ENCODE measurements around the gene TK2.
"Not testable (repeated sequence)": the region's sequence is repeated elsewhere in the genome, so short reads cannot be mapped to it uniquely, and the experiment has no call there.

Gene TK2

DNA sequence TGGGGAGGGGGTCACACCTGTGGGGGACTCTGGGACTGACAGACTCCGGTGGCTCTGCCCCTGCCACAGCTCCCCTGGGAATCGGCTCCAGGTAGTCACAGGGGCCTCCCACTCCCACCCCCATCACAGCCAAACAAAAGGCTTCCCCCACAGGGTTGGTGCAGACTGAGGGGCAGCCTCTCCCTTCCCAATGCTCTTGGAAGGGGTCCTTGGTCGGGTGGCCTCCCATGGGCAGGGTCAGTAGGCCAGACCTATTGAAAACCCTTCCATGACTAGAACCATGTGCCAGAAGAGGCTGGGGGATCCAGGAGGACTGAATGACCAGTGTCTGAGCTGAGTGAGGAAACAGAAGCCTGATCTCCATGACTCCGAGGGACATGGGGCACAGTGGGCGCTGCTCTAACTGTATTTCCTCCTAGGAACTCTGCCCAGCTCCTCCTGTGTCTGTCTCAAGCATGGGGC lies 28.6 kb downstream of the TK2 start:
- DNase-seq (ENCODE audit: low read depth in 1 of 2, low spot score in 1 of 2), result no peak

DNA sequence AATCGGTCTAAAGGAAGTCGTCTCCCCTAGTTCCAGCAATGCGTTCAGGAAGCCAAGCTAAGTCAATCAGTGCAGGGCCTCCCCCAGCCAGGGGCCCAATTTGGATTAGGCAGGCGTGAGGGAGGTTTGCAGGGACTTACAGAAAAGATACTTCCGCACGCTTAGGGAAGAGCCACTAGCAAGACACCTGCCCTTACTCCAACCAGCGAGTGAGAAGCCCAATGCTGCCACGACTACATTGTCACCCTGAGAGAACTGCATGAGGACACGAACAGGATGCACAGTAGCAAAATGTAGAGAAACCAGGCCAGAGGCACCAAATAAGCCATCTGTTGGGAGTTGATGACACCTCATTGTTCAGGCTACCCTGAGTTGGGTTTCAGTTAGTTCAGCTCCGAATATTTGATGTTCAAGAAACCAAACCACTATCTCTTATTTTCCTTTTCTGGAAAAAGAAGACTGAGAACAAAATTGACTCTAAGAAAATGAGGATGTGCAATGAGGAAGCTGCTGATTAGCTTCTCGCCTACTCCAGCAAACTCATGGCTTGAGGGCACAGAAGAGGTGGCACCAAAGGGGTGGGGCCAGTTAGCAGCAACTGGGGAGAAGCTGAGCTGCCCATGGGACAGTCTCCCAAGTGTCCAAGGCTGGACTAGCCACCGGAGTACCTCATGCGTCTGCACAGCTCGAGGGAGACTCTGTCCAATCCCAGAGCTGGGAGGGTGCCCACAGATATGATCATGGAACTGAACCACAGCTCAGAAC lies 29.3 kb downstream of the TK2 start:
- no peak for DNase-seq (ENCODE audit: low read depth in 1 of 2, low spot score in 1 of 2)

DNA sequence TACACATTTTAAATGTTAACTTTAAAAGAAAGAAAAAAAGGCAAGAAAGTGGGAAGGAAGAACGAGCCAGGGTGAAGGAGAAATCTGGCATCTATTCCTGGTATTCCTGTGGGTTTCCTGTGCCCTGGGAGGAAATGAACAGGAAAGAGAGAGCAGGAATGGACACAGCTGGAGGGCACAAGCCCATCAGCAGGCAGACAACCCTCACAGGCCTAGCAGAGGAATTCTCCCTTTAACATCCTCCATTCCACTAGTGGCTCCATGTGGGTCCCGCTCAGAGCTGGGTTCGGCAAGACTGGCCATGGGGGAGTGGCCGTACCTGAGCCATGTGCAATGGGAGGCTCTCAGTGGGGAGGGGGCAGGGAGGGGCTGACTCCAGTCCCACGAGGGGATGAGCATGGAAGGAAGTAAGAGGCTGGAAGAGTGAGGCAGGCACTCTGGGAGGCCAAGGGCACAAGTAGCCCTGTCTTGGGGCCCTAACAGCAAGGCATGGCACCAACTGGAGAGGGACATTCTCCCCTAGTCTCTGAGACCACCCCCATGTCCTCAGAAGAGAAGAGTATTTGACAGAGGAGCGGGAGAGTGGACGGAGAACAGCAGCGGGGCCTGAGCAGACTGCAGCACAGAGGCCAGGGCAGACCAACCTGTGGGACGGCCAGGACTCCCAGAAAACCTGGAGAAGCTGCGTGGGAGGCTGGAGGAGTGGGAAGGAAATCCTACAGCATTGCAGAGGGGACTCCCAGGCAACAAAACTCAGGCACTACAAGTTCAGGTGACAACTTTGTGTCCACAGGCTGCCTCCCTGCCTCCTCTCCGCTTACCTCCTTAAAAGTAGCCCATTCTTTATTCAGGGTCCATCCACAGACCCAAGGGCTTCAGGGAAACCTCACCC lies 30.2 kb downstream of the TK2 start:
- DNase-seq (ENCODE audit: low read depth in 1 of 2, low spot score in 1 of 2), result no peak

DNA sequence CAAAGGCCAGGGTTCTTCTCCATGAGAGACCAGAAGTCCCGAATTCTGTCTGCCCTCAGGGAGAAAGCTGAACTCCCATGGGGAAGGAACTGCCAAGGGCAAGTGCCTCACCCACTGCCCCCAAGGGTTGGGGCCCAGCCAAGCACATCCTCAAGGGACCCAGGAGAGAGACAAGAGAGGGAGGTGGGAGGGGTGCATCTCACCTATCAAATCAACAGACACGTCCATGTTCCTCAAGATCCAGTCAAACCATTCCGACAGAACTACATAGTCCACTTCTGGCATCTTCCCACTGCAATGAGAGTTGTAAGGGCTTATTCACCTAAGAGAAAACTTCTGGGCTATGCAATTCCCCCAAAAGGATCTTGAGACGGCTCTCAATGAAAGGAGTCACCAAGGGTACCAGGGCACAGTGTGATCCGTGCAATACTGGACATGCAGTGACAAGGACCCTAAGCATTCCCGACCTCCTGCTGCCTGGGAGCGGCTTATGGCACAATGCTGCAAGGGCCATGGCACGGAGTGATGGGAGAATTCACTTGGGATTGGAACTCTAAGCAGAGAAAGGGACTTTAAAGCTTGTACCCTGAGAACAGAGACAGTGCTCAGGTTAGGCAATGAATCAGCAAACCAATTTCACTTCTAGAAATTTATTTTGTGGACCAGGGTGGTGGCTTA lies 32.2 kb downstream of the TK2 start:
- DNase-seq (ENCODE audit: low read depth in 1 of 2, low spot score in 1 of 2), result no peak

DNA sequence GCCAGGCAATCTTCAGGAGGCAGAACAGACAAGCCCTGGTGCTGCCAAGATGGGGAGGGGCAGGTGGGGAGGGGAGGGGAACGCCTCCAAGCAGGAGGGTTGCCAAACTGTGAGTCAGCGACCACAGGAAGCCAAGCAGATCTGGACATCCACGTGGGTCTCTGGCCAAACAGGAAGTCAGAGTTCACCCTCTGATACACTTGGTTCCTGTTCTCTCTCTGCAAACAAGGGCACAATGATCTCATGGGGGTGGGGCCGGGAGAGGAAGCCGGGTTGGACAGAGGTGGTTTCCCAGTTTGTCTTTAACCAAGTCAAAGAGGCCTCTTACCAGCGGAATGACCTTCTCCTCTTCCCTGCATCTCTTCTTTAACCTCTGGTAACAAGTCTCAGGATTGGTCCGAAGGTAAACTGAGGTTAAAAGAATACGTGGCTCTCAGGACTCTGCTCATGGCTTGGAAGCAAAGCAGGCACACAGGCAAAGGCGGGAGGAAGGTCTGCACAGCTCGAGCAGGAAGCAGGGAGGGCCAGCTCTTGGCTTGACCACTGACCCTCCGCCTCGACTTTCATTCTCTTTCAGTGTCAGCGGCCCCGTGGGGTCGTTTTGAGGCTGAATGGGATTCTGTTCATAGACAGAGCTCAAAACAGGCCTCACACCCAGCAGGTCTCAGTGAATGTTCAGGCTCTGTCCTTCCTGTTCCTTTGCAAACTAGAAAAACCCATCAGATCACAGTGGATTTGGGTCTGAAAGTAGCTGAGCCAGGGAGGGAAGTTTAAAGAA lies 32.9 kb downstream of the TK2 start:
- DNase-seq (ENCODE audit: low read depth in 1 of 2, low spot score in 1 of 2), result peak; percentile 55 to 58

DNA sequence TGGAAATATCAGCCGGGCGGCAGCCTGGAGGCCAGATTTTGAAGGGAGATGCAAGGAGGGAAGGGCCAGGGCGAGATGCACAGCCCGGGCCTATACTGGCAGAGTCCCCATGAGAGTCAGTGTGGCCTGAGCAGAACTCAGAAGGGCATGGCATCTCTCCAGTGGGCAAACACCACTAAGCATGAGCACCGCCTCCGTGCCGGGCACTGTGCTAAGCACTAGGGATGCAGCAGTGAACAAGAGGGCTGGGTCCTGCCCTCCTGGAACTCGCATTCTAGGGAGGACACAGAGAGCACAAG lies 33.5 kb downstream of the TK2 start:
- no peak for DNase-seq (ENCODE audit: low read depth in 1 of 2, low spot score in 1 of 2)

DNA sequence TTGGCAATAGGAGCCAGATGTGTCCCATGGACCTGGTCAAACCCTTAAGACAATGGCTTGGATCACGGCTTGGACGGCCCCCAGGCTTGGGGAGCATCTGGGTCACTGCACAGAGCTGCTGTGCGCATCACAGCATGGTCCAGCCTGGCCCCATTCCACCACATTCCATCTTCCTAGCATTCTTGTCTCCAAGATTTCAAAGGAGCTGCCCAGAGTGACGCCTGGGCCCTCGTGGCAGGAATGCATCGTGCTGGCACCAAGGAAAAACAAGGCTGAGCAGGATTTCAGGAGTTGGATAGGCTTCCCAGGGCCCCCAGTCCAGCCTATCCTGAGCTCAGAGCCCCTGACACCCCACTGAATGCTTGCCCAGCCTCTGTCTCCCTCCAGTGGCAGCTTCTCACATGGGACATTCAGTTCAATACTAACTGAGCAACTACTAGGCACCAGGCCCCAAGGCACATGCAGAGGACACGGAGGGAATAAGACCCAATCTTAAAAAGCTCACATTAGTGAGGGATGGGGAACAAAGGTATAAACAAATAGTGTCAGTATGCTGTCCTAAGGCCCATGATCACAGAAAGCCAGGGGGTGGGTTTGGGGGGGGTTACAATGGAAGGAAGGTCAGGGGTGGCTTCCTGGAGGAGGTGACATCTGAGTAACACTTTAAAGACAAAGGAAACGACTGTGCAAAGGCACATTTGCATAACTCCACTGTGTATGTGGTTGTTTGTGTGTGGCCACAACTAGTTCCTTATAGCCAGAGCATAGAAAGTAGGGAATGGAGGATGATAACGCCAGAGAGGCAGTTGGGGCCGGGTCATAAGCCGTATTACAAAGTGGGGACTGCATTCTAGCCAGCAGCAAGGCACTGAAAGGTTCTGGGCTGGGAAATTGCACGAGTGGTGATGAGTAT lies 34.1 kb downstream of the TK2 start:
- no peak for DNase-seq (ENCODE audit: low read depth in 1 of 2, low spot score in 1 of 2)

DNA sequence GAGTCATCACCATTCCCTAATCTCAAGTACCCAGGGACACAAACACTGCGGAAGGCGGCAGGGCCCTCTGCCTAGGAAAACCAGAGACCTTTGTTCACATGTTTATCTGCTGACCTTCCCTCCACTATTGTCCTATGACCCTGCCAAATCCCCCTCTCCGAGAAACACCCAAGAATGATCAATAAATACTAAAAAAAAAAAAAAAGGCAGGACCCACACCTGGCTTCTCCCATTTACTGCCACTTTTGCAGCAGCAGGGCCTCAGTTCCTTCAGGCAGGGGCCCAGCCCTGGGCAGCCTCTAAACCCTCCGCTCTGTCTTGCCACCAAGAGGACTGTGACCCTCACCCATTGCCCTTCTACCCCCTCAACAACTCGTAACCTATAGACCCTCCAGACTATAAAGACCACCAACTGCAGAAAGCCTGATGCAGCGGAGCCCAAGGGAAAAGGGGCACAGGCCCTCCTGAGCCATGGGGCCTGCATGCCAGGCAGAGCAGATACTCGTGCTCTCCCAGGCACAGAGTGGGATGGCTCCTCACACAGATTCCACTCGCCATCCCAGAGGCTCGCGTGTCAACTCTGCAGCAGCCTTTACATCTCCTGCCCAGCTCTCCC lies 34.8 kb downstream of the TK2 start:
- not testable (repeated sequence) for DNase-seq (ENCODE audit: low read depth in 1 of 2, low spot score in 1 of 2)

DNA sequence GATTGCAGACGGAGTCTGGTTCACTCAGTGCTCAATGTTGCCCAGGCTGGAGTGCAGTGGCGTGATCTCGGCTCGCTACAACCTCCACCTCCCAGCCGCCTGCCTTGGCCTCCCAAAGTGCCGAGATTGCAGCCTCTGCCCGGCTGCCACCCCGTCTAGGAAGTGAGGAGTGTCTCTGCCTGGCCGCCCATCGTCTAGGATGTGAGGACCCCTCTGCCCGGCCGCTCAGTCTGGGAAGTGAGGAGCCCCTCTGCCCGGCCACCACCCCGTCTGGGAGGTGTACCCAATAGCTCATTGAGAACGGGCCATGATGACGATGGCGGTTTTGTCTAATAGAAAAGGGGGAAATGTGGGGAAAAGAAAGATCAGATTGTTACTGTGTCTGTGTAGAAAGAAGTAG lies 35.5 kb downstream of the TK2 start:
- DNase-seq (ENCODE audit: low read depth in 1 of 2, low spot score in 1 of 2), result not testable (repeated sequence)

DNA sequence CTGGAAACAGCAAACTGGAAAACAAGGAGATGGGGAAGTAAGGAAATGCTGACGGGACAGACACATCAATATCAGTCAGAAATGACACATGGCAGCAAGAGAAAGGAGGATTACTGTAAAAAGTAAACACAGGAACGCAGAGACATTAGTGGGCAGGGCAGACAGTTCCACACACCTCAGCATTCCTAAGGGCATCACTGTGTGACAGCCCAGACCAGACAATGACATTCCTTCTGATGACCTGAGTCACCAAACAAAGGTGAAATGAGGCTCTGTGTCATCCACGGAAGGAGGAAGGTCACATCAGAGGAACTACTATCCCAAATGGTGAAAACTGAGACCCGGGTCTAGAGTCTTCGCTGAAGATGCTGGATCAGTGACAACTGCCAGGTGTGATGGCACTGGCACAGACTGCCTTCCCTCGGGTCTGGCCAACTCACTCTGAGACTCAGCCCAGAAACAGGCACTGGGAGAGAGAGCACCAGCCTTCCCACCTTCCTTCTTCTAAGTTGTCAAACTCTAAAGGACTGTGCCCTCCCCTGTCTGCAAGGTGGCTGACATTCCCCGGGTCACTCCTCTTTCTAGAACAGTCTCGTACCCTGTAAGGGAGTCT lies 36.7 kb downstream of the TK2 start:
- no peak for DNase-seq (ENCODE audit: low read depth in 1 of 2, low spot score in 1 of 2)

DNA sequence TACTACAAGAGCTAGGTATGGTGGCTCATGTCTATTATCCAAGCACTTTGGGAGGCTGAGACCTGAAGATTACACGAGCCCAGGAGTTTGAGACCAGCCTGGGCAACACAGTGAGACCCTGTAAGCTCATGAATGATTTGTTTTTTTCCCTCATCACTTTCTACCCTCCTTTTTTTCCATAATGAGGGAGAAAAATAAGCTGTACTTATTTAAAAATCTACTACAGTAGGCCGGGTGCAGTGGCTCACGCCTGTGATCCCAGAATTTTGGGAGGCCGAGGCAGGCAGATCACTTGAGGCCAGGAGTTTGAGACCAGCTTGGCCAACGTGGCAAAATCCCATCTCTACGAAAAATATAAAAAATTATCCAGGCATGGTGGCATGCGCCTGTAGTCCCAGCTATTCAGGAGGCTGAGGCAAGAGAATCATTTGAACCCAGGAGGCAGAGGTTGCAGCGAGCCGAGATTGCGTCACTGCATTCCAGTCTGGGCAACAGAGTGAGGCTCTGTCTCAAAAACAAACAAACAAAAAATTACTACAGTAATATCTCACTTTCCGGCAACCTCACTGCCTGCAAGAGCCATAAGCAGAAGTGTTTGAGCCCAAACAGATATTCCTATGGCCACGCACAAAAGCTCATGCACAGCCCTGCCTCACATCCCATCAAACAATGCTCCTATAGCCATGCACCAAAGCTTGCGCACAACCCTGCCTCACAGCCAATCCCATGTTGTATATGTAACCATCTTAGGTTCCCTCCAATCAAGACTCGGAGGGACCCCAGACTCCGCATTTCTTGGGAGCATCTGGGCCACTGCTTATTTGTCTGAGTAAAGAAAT lies 37.4 kb downstream of the TK2 start:
- no peak for DNase-seq (ENCODE audit: low read depth in 1 of 2, low spot score in 1 of 2)

DNA sequence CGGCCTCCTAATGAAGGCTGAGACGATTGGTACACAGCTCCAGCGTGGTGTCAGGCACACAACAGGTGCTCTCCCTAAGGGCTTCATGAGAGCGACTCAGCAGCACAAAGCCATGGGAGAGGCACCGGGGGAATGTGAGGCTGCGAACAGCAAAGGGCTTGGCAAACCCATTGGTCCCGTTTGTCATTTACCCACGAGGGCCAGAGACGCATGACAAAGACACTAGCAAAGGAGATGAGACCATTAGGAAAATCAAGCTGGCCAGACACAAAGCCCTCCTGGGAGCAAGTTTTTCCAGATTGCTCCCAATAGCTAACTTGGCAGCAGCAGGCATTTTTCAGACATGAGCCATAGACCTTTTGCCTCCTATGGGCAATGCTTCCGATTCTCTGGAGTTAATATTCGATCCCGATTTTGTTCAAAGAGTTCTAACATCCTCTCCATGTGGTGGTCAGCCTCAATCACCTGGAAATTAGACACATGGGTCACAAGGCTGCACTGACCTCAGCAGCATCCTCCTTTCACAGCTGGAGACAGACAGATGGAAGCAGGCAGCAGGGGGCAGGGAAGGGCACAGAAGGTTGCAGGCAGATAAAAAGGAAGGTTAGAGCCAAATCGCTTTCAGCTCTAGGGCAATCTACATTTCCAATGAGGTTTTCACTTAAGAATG lies 38.2 kb downstream of the TK2 start:
- no peak for DNase-seq (ENCODE audit: low read depth in 1 of 2, low spot score in 1 of 2)

DNA sequence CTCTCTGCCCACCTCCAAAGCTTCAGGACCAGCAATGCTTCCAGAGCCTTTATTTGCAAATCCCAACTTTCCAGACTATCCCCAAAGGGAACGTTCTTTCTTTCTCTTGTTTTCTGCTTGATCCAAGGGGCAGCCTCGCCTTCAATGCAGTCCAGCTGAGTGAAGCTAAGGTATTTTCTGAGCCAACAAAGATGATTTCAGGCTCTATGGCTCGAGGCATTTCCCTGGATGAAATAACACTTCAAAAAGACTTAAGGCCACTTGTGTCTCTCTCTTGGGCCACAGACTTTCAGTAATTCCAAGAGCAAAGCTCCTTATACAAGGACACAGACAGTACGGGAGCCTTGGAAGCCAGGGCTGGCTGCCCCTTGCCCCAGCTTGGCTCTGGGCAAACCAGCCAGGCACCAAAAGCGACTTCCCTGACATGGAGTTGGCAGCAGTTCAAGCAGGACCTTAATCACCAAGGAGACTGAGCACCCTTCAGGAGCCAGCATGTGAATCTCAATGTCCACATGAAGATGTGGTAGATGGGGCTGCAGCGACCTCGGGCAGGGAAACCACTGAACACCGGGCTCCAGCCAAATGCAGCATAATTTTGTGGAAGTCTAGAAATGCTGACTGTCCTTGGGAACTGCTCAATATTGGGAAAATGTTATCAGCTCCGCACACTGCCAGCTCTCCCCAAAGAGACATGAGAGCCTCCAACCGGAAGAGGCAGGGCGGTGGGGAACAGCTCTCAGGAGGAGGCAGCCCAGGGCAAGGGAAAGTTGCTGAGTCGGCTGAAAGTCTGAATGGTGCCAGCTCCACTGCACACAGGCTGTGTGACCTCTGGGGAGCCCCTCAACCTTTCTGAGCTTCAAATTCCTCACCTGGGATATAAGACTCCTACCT lies 39.0 kb downstream of the TK2 start:
- no peak for DNase-seq (ENCODE audit: low read depth in 1 of 2, low spot score in 1 of 2)

DNA sequence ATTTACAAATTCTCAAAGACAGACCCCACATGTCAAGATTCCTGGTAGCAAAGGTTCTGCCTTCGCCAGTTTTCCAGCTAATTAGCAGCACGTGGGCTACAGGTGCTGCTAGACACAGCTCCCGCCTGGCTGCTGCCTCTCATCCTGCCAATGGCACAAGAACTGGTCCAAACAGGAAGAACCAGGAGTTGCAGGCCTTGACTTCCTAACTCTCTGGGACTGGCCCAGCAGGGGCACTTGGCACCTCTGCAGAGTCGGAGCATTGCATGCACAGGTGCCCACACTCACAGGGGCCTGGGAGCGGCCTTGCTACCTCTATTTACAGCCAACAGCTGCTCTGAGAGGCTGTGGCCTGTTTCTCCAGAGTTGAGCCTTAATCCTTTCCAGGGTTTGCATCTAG lies 39.6 kb downstream of the TK2 start:
- DNase-seq (ENCODE audit: low read depth in 1 of 2, low spot score in 1 of 2), result no peak

DNA sequence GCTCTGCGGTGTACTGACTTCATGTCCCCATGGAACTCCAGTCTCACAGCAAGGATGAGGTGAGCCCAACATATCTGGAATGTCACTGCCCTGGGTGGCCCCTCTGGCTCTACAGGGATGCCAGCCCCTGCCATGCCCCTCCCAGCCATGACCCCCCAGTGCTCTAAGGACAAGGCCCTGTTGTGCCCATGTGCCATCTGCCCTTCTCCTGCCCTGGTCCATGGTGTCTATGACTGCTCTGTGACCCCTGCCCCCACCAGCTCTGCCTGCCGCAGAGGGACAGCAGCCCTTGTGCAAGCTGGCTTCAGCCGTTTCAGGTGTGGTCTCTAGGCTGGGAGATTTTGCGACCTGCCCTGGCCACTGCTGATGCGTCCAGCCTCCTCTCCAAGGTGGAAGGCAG lies 40.3 kb downstream of the TK2 start:
- DNase-seq (ENCODE audit: low read depth in 1 of 2, low spot score in 1 of 2), result no peak

DNA sequence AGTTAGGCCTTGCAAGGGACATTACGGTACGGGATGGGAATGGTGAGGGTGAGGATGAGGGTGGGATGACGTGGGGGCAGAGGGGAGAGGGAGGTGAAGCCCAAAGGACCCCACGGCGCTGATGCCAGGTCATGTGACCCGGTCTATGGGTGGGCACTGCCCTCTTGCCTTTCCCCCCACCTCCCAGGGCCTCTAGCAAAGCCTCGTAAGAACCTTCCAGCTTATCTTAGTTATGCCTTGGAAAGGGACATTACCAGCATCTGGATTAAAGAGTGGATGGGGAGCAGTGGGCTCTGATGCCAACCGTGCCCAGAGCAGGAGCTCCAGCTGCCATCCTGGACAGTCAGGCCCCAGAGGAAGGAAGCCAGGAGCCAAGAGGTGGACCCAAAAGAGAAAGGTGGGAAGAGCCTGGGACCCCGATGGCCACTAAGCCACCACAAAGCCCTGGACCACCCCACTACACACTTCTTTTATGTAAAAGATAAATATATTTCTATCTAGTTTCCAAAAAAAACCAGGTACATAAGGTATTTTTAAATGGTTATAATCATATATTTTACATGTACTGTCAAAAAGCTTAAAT lies 40.9 kb downstream of the TK2 start:
- DNase-seq (ENCODE audit: low read depth in 1 of 2, low spot score in 1 of 2), result no peak

Data from activated T-helper 1 cell treated with anti-CD3 and anti-CD28 coated beads, Interleukin-2, amount 50 U/mL, for 16 hours (primary cell).